PFSK-1 (cell line): ENCODE data around the gene VPS9D1. TPM values are rescaled to one million over a fixed set of nuclear protein-coding genes. Genes with fewer than 3 reads are reported as not detected.
A peak's percentile ranks its signal among the peaks of the same experiment; 100 is the strongest.

ENCODE experiments used
- FOXP2 ChIP-seq: optimal IDR thresholded peaks from 2 replicates; pipeline ENCODE3; 2011; ENCODE audit warnings: borderline replicate concordance, control low read depth, inconsistent platforms; ENCODE audit not compliant: insufficient read depth; ENCODE audit errors: extremely low read length, extremely low read depth
- POLR2AphosphoS5 ChIP-seq: IDR thresholded peaks from 2 replicates; pipeline ENCODE4 v1.6.1; 2012; ENCODE audit warnings: low read depth, mild to moderate bottlenecking, control low read depth, low read length, moderate library complexity
- REST ChIP-seq, 2 experiments: IDR thresholded peaks; 2 replicates each; pipeline versions ENCODE4 v1.6.1 to v1.8.0; 2011 to 2012; ENCODE audit warnings: low read depth in 2 of 2, low read length in 2 of 2, control low read depth in 1 of 2, inconsistent platforms in 1 of 2, mild to moderate bottlenecking in 1 of 2, moderate library complexity in 1 of 2; ENCODE audit not compliant: insufficient read depth in 1 of 2
- SIN3A ChIP-seq: IDR thresholded peaks from 2 replicates; pipeline ENCODE4 v1.6.1; 2012; ENCODE audit warnings: mild to moderate bottlenecking, low read length, moderate library complexity, borderline replicate concordance; ENCODE audit not compliant: insufficient read depth
- TAF1 ChIP-seq: IDR thresholded peaks from 2 replicates; pipeline ENCODE4 v1.6.1; 2012; ENCODE audit warnings: low read length, control low read depth, borderline replicate concordance; ENCODE audit not compliant: insufficient read depth
- polyA plus RNA-seq: library from polyadenylated mRNA; unstranded; fragments of >200 nt; gene quantifications from one replicate; pipeline ENCODE4 v1.2.1, GENCODE V29; 2012; ENCODE audit warnings: low read depth, missing spikeins; ENCODE audit not compliant: insufficient read length

The VPS9D1 gene, protein sequence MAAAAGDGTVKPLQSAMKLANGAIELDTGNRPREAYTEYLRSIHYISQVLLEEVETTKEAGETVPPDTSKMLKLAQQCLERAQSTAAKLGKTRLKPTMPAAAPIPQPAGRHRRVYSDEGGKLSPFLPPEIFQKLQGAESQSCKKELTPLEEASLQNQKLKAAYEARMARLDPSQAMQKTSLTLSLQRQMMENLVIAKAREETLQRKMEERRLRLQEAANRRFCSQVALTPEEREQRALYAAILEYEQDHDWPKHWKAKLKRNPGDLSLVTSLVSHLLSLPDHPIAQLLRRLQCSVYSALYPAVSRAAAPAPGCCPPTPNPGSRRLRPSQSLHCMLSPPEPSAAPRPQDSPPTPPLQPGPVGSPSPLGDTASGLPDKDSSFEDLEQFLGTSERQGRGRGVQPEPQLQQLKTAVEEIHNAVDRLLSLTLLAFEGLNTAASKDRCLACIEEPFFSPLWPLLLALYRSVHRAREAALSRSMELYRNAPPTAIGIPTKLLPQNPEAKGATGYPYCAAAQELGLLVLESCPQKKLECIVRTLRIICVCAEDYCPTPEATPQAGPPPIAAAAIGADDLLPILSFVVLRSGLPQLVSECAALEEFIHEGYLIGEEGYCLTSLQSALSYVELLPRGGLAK
- polyA plus RNA-seq: 9.5 TPM

GRCh38 chr16:89720813-89721545 lies at the start of gene VPS9D1, which contains the start of gene ZNF276:
TSS of gene VPS9D1 (minus strand) at chr16:89720898. CDS start at chr16:89720861, 37 bp downstream.
TSS of gene ZNF276 (plus strand) at chr16:89721537. CDS start at chr16:89721641, 104 bp downstream.
- 0 out of 2 replicates have a peak, but pooled peaks have one; percentile 17 for TF ChIP-seq SIN3A
- no peak for TF ChIP-seq REST (IDR thresholded peaks at IDR 0.05; ENCODE audit: insufficient read depth in 1 of 2, low read depth in 2 of 2, low read length in 2 of 2)
- TF ChIP-seq FOXP2: no peak
- no peak for TF ChIP-seq TAF1
- peak; percentile 33 for TF ChIP-seq POLR2AphosphoS5

GRCh38 chr16:89770367-89770766 lies 49.7 kb upstream of the VPS9D1 start:
- TF ChIP-seq SIN3A (no peak), POLR2AphosphoS5 (no peak), REST (IDR thresholded peaks at IDR 0.05; ENCODE audit: insufficient read depth in 1 of 2, low read depth in 2 of 2, low read length in 2 of 2) (no peak), FOXP2 (no peak), TAF1 (no peak)

DNA sequence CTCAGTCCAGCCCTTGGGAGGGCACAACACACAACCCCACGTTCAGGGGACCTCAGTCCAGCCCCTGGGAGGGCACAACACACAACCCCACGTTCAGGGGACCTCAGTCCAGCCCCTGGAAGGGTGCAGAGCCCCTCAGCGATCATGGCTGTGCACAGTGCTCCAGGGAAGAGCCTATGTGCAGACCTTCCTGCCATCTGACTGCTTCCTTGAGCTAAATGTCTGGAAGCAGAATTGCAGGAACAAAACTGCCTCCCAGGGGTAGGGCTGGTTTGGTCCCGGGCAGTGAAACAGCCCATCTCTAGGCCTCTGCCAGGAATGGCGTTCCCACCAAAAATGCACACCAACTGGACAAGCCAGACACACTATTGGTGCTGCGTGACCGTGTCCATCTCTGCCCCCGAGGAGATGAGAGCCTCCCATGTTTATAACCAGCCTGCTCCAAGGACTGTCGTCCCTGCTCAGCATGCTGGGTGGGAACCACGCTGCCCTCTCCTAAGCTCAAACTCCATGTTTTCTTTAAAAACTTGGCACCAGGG lies 44.7 kb upstream of the VPS9D1 start:
- TF ChIP-seq SIN3A (no peak), REST (IDR thresholded peaks at IDR 0.05; ENCODE audit: insufficient read depth in 1 of 2, low read depth in 2 of 2, low read length in 2 of 2) (no peak), TAF1 (no peak), POLR2AphosphoS5 (no peak), FOXP2 (no peak)

GRCh38 chr16:89764711-89765201 lies 44.1 kb upstream of the VPS9D1 start:
- no peak for TF ChIP-seq SIN3A
- TF ChIP-seq REST (IDR thresholded peaks at IDR 0.05; ENCODE audit: insufficient read depth in 1 of 2, low read depth in 2 of 2, low read length in 2 of 2): no peak
- no peak for TF ChIP-seq POLR2AphosphoS5
- TF ChIP-seq TAF1: no peak
- no peak for TF ChIP-seq FOXP2
